GM12801 (cell line): ENCODE measurements around the gene CRIP1.

ENCODE experiments used
- CTCF ChIP-seq: IDR thresholded peaks from one replicate; pipeline ENCODE4 v1.5.1; 2011; ENCODE audit warnings: control low read depth; ENCODE audit not compliant: insufficient read length; ENCODE audit errors: extremely low read depth

The CRIP1 gene

GRCh38 chr14:105483300-105484068 lies 3.2 kb upstream of the CRIP1 start:
- TF ChIP-seq CTCF, result no peak

- TF ChIP-seq CTCF, result no peak
Measured at GRCh38 chr14:105484069-105484996, 2.4 kb upstream of the CRIP1 start.

GRCh38 chr14:105484997-105485393 lies 1.7 kb upstream of the CRIP1 start:
- TF ChIP-seq CTCF, result no peak

GRCh38 chr14:105485739-105486162 lies 935 bp upstream of the CRIP1 start:
- no peak for TF ChIP-seq CTCF

- TF ChIP-seq CTCF, result no peak
Measured at GRCh38 chr14:105486974-105487448, 325 bp downstream of the CRIP1 start.

- no peak for TF ChIP-seq CTCF
Measured at GRCh38 chr14:105487449-105487985, 831 bp downstream of the CRIP1 start.
